H1 (cell line): ENCODE data around the gene DAZAP2. TPM values are rescaled to one million over a fixed set of nuclear protein-coding genes. Genes with fewer than 3 reads are reported as not detected.

ENCODE experiments used
- JUND ChIP-seq: IDR thresholded peaks from 2 replicates; pipeline ENCODE4 v1.6.1; 2011; ENCODE audit warnings: mild to moderate bottlenecking, improper control_type of control experiment, low read length
- KDM4A ChIP-seq: IDR thresholded peaks from one replicate; pipeline ENCODE4 v1.7.1; 2012; ENCODE audit warnings: low read depth, mild to moderate bottlenecking, moderate library complexity, low read length, inconsistent platforms; ENCODE audit not compliant: severe bottlenecking
- RAD21 ChIP-seq, 2 experiments: IDR thresholded peaks in 1 of 2; conservative IDR thresholded peaks in 1 of 2; 2 replicates each; pipeline ENCODE4 v1.6.1; 2011; ENCODE audit warnings: low read depth in 2 of 2, low read length in 2 of 2, improper control_type of control experiment in 1 of 2, inconsistent platforms in 1 of 2, mild to moderate bottlenecking in 1 of 2, moderate library complexity in 1 of 2
- SP2 ChIP-seq: IDR thresholded peaks from 2 replicates; pipeline ENCODE4 v1.6.1; 2012; ENCODE audit warnings: mild to moderate bottlenecking, low read length, inconsistent platforms
- ZNF274 ChIP-seq: IDR thresholded peaks from 2 replicates; pipeline ENCODE4 v1.7.0; 2012; ENCODE audit warnings: low read length, borderline replicate concordance; ENCODE audit errors: extremely low read depth
- polyA plus RNA-seq, 7 experiments: library from polyadenylated mRNA; depleted of rRNA in 3 of 7; stranded (reverse) in 5 of 7; unstranded in 2 of 7; fragments of >200 nt in 5 of 7; fragments of 200-250 nt in 2 of 7; gene quantifications; 1 replicate in 5 of 7; 2 replicates in 1 of 7; 4 replicates in 1 of 7; pipeline versions ENCODE4 v1.2.1 to v1.2.3, GENCODE V29; 2011 to 2013; ENCODE audit warnings: missing spikeins in 2 of 7, mixed read lengths in 2 of 7
- total RNA-seq: library from RNA; stranded (reverse); fragmentation: NEBNext Ultra II Directional; extraction: Animal tissue kit (Norgen Biotek cat#: 25700); gene quantifications from 2 replicates; pipeline ENCODE4 v1.2.1, GENCODE V29; 2021
- TF ChIP-seq, protein P1 (sequence below): fragments of 300-600 bp; sonication (generic); IDR thresholded peaks from 2 replicates; pipeline ENCODE4 v1.7.1; 2012; ENCODE audit warnings: low read length, moderate library complexity, mild to moderate bottlenecking, inconsistent platforms; ENCODE audit not compliant: insufficient replicate concordance

The DAZAP2 gene
- total and polyA plus RNA-seq, 2 of the 8 experiments (the other 6 are each of a cell fraction or from before 2014, with no cell fraction given): 27.1 to 77.2 TPM

DNA sequence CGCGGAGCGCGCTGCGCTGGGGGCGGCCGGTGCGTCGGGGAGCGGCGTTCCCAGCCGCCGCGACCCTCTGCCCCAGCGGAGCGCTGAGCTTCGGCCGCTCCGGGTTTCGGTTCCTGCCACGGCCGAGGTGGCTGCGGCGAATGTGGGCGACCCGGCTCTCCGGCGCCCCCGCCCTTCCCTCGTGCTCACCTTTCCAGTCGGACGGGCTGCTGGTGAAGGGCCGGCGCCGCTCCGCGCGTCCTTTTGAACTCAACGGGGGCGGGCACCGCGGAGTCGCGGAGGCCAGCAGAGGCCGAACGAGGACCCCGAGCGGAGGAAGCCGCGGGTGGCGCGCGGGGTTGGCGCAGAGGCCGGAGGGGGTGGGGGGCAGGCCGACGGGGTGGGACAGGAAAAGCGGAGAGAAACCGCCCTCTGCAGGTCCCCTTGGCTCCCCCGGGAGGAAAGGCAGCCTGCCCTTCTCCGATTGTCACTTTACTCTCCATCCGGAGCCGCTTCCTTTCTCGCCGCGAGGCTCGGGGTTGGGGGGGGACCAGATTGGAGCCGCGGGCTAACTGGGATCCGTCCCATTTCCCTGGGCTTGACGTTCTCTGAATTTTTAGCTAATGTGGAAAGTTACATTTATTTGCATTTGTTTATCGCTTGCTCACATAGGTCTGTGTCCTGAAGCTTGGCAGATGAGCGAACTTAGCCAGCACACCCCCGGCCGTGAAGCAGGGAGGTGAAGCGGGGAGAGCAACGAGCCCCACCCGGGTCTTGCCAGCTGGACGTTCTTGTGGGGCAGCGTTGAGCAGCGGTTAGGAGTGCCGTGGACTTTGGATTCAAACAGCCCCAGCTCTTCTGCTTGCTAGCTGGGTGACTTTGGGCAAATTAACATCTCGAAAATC, 31.7 kb downstream of the DAZAP2 start, which contains the start of gene SMAGP (continued):
- TF ChIP-seq, protein P1, sequence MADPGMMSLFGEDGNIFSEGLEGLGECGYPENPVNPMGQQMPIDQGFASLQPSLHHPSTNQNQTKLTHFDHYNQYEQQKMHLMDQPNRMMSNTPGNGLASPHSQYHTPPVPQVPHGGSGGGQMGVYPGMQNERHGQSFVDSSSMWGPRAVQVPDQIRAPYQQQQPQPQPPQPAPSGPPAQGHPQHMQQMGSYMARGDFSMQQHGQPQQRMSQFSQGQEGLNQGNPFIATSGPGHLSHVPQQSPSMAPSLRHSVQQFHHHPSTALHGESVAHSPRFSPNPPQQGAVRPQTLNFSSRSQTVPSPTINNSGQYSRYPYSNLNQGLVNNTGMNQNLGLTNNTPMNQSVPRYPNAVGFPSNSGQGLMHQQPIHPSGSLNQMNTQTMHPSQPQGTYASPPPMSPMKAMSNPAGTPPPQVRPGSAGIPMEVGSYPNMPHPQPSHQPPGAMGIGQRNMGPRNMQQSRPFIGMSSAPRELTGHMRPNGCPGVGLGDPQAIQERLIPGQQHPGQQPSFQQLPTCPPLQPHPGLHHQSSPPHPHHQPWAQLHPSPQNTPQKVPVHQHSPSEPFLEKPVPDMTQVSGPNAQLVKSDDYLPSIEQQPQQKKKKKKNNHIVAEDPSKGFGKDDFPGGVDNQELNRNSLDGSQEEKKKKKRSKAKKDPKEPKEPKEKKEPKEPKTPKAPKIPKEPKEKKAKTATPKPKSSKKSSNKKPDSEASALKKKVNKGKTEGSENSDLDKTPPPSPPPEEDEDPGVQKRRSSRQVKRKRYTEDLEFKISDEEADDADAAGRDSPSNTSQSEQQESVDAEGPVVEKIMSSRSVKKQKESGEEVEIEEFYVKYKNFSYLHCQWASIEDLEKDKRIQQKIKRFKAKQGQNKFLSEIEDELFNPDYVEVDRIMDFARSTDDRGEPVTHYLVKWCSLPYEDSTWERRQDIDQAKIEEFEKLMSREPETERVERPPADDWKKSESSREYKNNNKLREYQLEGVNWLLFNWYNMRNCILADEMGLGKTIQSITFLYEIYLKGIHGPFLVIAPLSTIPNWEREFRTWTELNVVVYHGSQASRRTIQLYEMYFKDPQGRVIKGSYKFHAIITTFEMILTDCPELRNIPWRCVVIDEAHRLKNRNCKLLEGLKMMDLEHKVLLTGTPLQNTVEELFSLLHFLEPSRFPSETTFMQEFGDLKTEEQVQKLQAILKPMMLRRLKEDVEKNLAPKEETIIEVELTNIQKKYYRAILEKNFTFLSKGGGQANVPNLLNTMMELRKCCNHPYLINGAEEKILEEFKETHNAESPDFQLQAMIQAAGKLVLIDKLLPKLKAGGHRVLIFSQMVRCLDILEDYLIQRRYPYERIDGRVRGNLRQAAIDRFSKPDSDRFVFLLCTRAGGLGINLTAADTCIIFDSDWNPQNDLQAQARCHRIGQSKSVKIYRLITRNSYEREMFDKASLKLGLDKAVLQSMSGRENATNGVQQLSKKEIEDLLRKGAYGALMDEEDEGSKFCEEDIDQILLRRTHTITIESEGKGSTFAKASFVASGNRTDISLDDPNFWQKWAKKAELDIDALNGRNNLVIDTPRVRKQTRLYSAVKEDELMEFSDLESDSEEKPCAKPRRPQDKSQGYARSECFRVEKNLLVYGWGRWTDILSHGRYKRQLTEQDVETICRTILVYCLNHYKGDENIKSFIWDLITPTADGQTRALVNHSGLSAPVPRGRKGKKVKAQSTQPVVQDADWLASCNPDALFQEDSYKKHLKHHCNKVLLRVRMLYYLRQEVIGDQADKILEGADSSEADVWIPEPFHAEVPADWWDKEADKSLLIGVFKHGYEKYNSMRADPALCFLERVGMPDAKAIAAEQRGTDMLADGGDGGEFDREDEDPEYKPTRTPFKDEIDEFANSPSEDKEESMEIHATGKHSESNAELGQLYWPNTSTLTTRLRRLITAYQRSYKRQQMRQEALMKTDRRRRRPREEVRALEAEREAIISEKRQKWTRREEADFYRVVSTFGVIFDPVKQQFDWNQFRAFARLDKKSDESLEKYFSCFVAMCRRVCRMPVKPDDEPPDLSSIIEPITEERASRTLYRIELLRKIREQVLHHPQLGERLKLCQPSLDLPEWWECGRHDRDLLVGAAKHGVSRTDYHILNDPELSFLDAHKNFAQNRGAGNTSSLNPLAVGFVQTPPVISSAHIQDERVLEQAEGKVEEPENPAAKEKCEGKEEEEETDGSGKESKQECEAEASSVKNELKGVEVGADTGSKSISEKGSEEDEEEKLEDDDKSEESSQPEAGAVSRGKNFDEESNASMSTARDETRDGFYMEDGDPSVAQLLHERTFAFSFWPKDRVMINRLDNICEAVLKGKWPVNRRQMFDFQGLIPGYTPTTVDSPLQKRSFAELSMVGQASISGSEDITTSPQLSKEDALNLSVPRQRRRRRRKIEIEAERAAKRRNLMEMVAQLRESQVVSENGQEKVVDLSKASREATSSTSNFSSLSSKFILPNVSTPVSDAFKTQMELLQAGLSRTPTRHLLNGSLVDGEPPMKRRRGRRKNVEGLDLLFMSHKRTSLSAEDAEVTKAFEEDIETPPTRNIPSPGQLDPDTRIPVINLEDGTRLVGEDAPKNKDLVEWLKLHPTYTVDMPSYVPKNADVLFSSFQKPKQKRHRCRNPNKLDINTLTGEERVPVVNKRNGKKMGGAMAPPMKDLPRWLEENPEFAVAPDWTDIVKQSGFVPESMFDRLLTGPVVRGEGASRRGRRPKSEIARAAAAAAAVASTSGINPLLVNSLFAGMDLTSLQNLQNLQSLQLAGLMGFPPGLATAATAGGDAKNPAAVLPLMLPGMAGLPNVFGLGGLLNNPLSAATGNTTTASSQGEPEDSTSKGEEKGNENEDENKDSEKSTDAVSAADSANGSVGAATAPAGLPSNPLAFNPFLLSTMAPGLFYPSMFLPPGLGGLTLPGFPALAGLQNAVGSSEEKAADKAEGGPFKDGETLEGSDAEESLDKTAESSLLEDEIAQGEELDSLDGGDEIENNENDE: no peak
- TF ChIP-seq SP2 (no peak), JUND (no peak), ZNF274 (no peak), RAD21 (IDR thresholded peaks at IDR 0.05 in 1 of 2, conservative IDR thresholded peaks at IDR 0.05 in 1 of 2; ENCODE audit: low read depth in 2 of 2, low read length in 2 of 2) (no peak; a peak in 2 of 4 replicates), KDM4A (peak; percentile 74)
